NCI-H82 treated with DMSO at 0.1 percent for 48 hours (cell line): ENCODE measurements around the gene ADAM15.

ENCODE experiments used
- DNase-seq: peaks from one replicate; lab custom pipeline; 2025; ENCODE audit not compliant: unreplicated experiment; lab: John Stamatoyannopoulos, UW

ADAM15 gene, protein sequence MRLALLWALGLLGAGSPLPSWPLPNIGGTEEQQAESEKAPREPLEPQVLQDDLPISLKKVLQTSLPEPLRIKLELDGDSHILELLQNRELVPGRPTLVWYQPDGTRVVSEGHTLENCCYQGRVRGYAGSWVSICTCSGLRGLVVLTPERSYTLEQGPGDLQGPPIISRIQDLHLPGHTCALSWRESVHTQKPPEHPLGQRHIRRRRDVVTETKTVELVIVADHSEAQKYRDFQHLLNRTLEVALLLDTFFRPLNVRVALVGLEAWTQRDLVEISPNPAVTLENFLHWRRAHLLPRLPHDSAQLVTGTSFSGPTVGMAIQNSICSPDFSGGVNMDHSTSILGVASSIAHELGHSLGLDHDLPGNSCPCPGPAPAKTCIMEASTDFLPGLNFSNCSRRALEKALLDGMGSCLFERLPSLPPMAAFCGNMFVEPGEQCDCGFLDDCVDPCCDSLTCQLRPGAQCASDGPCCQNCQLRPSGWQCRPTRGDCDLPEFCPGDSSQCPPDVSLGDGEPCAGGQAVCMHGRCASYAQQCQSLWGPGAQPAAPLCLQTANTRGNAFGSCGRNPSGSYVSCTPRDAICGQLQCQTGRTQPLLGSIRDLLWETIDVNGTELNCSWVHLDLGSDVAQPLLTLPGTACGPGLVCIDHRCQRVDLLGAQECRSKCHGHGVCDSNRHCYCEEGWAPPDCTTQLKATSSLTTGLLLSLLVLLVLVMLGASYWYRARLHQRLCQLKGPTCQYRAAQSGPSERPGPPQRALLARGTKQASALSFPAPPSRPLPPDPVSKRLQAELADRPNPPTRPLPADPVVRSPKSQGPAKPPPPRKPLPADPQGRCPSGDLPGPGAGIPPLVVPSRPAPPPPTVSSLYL

DNA sequence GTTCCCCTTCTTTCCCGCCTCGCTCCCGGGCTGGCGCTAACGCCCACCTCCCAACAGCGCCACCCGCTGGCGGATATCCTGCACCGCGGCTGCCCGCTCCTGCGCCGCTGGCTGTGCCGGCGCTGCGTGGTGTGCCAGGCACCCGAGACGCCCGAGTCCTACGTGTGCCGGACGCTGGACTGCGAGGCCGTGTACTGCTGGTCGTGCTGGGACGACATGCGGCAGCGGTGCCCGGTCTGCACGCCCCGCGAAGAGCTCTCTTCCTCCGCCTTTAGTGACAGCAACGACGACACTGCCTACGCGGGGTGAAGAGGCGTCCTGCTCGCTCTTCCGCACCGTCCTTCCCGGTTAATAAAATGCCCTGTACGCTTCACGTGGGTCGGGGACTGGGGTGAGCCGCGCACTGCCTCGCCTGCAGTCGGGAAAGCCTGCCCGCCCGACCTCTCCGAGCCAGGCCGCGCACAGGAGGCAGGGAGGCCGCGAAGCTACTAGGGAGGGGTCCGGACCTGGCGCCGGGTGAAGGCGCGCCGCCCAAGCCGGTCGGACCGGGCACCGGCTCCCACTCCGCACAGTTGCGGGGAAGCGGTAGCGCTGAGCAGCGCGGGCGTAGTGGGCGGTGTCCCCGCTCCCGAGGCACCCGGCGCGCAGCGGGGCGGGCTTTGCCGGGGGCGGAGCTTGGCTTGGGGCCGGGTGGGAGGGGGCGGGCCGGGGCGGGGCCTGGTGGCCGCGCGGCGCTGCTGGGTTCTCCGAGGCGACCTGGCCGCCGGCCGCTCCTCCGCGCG lies at the start of gene ADAM15:
Gene ADAM15 (plus strand): TSS at position 757 of the 782 bp plus-strand sequence. CDS start 71 bp downstream, outside the sequence.
- DNase-seq = peak; percentile 58

DNA sequence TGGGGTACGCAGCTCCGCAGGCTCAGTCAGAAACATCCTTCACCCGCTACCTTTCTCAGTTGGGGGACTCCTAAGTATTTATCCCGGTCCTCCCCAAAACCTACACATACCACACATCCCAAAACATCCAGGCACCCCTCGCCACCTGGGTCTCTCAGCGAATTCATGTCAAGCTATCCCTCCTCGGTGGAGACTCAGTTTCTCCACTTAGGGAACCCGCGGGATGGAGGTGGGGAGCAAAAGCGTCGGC lies 49.8 kb upstream of the ADAM15 start:
- DNase-seq = no peak

DNA sequence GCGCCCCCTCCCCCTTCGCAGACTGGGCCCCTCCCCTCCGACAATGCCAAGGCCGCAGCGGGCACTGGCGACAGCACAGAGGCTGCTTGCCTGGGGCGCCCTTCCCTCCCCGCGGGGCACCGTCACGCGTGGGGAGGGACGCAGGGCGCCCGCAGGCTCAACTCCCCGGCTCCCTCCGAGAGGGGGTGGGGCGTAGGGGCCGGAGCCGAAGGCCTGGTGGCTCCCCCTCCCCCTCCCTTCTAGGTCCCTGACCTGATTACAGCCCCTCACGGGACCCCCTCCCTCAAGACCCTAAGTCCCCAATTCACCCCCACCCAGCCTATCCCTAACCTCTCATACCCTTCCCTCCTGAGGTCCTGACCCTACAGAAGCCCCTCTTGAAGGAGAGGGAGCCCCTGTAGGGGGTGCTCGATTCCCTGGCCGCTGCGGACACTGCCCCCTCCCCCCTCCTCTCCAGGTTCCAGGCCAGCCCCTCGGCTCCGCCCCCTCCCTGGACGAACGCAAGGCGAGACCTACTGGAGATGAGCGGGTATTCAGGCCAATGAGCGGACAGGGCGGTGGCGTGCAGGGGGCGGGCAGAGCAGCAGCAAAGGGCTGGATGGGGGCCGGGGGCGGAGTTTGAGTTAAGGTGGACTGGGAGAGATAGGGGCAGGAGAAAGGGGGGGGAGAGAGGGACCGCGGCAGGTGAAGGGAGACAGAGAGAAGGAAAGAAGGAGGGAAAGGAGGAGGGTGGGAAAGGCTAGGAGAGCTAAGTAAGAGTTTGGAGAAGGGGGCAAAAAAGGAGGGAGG lies 49.2 kb upstream of the ADAM15 start:
- peak; percentile 100 for DNase-seq

DNA sequence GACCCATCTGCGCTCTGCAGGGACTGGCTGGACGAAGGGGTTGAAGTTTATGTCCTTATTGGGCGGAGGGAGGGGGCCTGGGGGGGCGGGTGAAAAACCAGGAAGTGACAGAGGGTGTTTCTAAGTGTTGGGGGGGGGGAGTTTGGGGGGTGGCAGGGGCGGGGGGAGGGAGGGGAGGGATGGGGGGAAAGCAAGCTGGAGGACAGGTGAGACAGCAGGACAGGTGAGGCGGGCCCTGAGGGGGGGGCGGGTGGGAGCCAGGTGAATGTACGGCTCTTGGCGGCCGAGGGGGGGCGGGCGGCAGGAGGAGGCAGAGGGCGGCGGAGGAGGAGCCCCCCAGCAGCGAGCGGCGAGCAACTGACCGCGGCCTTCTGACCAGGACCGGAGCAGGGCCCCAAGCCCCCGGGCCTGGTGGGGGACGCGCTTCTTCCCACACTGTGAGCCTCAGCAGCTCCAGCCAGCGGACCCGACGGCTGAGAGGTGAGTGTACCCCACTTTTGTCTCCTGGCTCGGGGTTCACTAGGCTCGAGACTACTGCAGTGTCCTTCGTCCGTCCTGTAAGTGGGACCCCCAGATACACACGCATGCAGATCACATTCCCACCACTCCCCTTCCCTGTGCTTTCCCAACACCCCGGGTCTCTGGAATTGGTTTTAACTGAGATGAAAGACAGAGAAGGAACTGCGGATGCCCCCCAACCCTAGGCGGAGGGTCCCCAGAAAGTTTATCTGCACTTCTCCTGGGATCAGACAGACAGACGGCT lies 48.5 kb upstream of the ADAM15 start, which contains the start of gene ZBTB7B:
Gene ZBTB7B (plus strand): TSS at position 339 of the 763 bp plus-strand sequence. CDS start 11,859 bp downstream, outside the sequence.
- no peak for DNase-seq

DNA sequence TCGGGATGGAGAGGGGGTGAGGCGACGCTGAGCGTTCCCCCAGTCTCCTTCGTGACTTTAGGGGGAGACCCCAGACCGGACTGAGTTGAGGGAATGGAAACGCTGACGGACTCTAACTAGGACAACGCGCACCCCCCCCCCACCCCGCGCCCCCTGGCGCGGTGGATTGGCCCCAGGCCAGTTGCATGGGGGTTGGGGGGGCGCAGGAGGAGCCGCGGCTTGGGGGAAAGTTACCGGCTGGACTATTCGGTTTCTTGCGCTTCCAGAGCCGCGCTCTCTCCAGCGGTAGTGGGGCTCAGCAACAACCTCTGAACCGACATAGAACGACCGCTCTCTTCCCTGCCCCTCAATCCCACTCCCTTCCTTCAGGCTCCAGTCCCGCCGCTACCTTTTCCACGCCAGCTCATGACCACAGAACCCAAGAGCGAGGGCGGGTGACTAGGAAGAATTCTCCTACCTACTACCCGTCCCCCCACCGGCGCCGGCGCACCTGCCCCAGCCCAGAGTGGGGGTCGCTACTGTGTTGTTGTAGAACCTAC lies 47.8 kb upstream of the ADAM15 start:
- peak; percentile 26 for DNase-seq

DNA sequence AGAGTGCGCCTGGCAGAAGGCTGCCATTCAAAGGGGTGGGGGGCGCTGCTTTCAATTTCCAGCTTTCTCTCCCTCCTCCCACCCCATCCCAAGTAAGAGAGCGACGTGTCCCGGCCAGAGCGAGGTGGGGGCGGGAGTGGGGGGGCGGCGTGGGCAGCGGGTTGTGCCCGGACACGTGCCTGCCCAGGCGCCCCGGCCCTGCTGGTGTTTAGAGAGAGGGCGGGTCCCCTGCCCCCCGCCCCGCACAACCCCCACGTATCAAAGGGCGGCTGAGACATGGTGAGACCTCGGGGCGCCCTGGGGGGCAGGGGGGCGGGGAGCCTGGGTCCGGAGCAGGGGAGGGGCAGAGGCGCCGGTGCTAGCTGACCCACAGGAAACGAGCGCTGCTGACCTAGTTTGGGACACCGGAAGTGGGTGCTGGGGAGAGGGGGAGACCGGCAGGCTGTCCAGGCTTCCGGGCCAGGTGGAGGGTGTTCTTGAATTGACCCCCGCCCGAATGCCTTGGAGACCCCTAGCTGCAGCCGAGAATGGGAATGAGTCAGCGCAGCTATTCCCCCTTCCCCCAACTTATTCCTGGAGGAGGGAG lies 47.3 kb upstream of the ADAM15 start:
- no peak for DNase-seq

DNA sequence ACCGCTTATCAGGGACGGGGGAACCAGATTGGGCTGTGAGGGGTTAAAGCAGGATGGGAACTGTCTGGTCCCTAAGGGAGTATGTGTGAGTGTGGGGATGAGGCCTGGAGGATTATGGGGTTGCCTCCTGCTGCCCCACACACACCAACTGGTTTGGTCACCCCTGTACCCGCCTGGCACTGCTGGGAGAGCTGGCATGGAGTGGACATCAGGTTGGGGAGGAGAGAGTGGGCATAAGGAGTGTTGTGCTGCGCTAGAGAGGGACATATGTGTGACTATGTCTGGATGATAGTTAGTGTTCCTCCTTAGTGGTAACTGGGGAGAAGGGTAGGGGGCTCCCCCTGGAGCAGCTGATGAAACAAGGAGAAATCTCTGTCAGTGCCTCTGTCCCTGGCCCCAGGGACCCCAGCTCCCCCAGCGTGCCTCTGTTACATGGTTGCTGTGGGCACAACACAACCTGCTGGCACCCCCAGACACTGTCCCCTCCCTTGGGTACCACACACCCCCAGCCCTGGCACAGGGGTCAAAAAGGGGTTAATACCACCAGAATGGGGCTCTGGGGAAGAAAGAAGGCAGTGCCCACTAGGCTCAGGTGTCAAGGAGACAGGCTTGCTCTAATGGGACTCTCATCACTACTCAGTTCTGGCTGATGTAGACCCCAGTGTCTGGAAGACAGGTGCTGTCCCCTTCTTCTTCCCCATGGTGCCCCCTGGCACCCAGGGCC lies 46.6 kb upstream of the ADAM15 start:
- DNase-seq = no peak

DNA sequence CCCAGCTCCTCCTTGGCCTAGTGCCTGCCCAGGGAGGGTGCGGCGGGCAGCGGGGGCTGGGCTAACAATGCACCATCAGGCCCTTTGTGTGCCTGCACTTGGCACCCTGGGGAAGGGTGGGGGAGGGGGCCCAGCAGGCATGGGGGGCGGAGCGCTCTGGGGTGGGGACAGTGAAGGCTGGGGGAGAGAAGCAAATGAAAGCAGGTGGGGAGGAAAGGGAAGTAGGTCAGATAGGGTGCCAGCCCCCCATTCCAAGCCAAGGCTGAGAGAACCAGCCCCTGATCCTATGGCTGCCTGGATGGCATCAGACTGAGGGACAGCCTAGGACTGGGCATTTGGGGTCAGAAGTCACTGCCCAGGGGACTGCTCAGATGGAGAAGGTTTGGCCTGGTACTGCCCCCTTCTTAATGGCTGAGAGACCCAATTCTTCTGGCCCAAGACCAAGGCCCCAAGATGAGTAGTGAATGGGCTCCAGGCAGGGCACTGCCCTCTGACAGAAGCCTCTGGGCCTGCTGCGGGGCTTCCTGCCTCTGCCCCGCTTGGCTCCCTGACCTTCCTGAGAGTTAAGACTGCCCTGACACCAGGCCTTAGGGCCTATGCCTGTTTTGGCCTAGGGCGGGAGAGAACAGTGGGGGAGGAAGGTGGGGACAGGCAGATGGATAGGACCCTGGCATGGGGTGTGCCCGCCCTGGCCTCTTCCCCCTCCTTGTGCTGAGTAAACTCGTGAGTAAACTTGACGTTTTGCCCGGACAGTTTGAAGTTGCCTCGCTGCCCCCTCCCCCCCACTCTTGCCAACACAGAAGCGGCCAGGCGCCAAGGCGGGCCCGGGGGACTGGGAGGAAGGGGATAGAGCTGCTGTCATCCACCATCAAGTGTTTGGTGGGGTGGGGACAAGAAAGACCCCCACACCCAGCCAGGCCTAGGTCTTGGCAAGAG lies 45.8 kb upstream of the ADAM15 start:
- no peak for DNase-seq

DNA sequence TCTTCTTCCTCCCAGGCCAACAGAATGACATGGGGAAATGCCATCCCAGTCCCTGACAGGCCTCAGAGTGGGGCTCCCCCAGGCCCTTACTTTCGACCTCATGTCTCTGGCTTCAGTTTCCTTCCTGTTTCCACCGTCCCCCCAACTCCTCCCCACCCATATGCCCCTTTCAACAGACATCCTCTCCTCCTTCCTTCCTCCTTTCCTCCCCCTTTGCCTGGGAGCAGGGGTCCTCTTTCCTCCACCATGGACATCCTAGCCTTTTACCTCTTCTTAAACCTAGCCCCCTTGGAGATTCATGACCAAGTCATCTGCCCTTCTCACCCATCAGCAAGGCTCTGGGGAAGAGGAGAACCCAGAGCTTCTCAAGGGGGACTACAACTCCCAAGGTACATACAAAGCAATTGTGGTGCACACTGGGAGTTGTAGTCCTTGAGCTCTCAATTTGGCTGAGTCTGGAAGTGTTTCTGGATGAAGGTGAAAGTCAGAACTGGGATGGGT lies 44.5 kb upstream of the ADAM15 start:
- no peak for DNase-seq

DNA sequence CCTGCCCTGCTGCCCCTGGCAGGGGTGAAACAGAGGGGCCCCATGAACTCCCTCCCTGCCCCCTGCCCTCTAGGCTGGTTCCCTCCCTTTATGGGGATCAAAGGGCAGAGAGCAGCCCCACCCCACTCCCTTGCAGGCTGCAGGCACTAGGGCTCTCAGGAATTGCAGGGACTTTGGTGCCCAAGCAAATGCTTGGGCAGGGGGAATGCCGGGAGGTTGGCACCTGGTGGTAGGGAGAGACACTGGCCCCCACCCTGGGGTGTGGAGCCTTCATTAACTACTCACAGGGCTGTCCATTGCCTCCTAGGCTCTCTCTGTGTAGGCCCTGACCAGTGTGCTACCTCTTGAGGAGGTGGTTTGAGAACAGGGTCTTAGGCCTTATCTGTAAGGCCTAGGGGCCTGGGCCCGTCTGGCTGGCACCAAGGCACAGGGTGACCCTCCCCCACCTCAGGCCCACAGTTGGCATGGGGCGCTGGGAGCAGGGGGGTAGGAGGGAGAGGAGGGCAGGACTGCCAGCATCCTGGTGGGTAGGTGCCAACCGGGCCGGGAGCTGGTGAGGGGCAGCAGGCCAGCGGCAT lies 43.8 kb upstream of the ADAM15 start:
- no peak for DNase-seq

DNA sequence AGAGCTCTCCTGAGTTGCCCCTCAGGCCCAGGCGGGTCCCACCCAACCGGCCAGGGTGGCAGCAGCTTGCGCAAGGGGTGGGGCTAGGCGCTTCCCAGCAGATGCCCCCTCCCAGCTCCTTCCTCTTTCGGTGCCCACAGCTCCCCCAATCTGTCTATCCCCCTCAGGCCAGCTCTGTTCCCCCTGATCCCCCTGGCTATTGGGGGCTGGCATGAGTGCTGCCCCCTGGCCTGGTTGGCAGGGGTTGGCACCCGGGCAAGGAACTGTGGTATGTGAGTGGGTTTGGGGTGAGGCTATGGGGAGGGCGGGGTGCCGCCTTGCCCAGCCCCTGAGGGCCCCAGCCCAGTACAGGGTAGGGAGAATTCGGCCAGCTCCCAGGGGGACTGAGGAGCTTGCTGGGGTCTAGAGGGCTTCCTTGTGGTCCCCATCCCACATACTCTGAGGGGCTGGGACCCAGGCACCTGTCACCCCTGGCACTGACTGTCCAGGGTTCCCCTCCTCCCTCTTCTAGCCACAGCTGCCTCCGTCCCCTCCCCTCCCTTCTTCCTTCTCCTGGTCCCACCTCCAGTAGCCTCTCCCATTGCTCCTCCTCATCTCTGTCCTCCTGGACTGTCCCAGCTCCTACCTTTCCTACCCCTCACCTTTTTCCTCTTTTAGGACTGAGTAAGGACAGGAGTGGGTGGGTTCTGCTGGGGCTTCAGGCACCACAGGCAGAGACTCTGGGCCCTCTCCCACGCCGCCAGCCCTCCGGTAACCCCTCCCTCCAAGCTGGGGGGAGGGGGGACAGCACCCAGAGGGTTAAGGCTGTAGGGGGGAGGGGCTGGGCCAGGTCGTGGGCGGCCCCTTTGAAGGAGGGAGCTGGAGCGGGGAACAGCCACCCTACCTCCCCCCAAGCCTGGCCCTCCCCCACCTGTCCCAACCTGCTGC lies 42.8 kb upstream of the ADAM15 start:
- no peak for DNase-seq

DNA sequence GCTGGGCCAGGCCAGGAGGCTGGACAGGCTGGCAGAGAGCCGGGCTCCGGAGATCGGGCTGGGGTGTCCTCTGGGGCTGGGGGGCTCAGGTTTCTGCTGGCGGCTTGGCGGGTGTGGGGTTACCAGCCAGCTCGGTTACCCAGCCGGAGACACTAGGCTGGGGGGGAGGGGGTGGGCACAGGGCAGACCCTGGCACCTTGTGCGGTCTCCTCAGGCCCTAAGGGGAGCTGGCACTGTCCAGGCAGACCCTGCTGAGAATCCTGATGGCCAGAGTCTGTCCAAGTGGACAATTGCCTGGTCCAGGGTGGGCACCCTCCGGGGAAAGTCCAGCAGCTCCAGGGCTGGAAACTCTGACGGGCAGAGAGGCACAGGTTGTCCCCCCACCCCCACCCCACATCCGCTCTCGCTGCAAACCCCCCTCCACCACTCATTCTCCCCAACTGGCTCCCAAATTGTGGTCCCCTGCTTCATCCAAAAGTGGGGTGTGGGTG lies 41.9 kb upstream of the ADAM15 start:
- no peak for DNase-seq

DNA sequence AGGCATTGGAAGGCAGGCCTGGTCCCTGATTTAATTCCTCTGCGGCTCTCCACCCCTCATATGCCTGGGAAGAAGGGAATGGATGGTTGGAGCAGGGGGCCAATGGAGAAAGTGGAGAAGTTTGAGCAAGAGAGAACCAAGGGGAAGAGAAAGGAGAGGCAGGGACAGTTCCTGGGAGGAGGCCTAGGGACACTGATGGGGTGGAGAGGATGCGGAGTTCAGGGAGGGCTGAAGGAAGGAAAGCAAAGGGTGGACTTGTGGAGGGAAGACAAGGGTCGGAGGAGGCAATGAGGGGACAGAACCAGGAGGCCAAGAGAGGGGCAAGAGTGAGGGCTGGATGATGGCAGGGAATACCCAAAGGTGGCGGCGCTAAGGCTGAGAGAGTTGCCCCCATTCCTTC lies 41.4 kb upstream of the ADAM15 start:
- no peak for DNase-seq

DNA sequence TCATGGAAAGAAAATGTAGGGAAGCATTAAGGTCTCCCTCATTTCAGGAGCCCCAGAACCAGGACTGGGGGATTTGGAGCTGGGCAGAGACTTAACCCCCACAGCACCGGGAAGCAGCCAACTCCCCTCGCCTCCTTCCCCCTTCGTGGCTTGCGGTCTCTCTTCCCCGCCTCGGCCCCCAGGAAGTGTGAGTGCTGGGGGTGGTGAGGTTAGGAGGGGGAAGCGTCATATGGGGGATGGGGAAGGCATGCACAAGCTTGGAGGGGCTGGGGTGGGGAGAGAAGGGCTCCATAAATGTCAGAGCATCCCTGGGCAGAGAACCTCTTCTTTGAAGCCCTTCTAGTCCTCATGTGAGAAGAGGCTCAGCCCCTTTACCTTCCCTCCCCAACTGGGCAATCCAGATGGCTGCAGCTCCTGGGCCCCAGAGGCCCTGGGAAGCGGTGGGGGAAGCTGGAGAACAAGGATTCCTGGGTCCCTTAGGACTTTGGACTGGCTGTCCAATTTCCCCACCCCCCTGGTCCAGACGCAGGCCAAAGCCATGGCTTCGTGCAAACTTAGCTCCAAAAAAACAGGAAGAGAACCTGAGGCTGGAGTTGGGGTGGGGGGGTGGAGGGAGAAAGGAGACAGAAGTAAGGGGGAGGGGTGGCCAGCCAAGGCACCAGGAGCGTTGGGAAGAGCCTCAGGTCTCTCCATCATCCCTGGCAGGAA lies 40.8 kb upstream of the ADAM15 start:
- no peak for DNase-seq

DNA sequence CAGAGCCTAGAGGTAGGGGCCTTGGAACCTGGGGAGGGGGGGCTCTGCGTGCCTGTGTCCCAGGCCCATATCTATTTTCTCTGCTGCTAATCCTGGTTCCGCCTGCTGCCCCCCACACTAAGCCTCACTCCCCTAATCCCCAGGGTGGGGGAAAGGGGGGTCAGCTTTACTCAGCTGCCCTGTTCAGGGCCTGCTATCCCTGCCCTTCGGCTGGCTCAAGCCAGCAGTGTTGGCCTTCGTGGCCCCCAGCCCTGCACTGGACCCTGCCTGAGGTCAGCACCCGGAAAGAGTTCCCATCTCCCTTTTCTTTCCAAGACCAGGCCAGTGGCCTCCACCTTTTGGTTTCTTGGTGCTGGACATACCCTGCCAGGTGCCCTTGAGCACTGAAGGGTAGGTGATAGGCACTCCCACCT lies 40.1 kb upstream of the ADAM15 start:
- DNase-seq = peak; percentile 56
